ENCODE data around the gene EMX1. TPM values are rescaled to one million over a fixed set of nuclear protein-coding genes. Genes with fewer than 3 reads are reported as not detected.
A peak's percentile ranks its signal among the peaks of the same experiment; 100 is the strongest.

EMX1 gene
- total and polyA plus RNA-seq, 4 donors, result 0.28 to 0.43 (median 0.39) TPM; not detected in 1

DNA sequence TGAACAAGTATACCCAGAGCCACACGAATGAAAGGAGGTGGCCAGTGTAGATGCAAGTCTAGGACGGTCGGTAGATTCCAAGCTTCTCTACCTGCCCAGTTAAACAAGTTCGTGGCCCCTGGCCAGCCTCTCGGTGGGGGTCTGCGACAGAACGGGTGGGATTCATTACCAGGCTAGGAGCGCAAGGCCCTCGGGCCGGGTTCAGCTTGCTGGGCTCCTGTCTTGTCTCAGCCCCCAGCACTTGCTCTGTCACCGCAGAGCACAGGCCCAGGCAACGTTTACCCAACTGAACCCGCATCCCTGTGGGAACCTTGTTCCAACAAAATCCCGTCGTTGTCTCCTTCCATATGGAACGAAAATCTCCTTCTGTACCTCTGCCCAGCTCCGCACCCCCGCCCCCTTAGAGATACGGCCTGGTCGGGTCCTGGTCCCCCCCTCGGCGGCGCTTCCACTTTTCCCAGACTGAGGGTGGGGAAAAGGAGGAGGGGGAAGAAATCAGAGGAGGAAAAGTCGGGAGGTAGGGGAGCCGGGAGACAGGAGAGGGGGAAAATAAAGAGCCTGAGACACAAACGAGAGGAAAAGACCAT, 1.9 kb upstream of the EMX1 start:
- peaks cover 38% of the 10 kb centered on the region for H3K4me1 ChIP-seq (ENCODE audit: control insufficient read depth, insufficient read depth, low read length)
- no peak for DNase-seq (ENCODE audit: low read depth in 4 of 6, low spot score in 6 of 6)
- no peaks in the 10 kb centered on the region for H3K36me3 ChIP-seq (ENCODE audit: control insufficient read depth, insufficient read depth, low read length)
- H3K27ac ChIP-seq (ENCODE audit: low read depth, low read length), result no peak overlapping the region
- WGBS (ENCODE audit: insufficient coverage), result 2% methylated on average over 20 of the region's 26 CpGs
- peaks cover 90% of the 10 kb centered on the region for H3K27me3 ChIP-seq (ENCODE audit: control insufficient read depth, insufficient read depth, low read length)
- no peaks in the 10 kb centered on the region for H3K9me3 ChIP-seq (ENCODE audit: control insufficient read depth, insufficient read depth, low read length)
- no peak overlapping the region for H3K4me3 ChIP-seq (ENCODE audit: low read depth, low read length)

DNA sequence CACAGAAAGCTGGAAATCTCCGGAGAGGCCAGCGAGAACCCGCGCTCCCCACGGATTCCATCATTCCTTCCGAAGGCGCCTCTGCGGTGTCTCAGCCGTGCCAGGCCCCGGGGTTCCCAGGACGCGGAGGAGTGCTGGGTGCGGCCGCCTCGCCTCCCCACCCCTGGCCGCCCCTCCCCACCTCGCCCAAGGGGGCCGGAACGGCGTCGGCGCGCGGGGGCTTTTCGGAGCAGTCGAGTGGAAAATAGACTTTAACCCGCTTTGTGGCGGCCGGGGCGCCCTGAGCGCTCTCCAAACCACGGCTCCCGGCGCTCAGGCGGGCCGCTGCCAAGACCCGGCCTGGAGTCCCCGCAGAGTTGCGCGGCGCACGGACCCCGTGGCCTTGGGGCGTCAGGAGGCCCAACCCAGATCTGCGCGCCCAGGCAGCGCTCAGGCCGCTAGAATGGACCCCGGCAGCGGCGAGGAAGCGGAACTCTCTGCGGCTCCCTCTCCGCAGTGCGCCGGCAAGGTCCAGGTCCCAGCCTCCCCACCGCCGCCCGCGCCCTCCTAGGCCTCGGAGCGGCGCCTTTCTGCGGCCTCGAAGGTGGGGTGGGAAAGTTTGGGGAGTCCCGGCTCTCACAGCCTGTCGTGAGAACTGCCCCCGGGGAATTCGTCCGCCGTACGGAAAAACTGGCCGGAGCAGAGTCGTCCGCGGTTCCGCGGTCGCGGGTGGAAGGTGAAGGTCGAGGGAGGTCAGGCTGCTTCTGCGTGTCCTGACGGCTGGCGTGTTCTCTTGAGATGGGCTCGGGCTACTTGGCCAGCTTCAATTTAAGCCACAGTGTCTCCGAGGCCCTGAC, 1.2 kb upstream of the EMX1 start:
- WGBS (ENCODE audit: insufficient coverage), result under 1% methylated on average over 86 of the region's 86 CpGs
- Histone ChIP-seq H3K36me3 (ENCODE audit: control insufficient read depth, insufficient read depth, low read length) (no peaks in the 10 kb centered on the region), H3K27me3 (ENCODE audit: control insufficient read depth, insufficient read depth, low read length) (peaks cover 91% of the 10 kb centered on the region), H3K27ac (ENCODE audit: low read depth, low read length) (no peak overlapping the region), H3K4me1 (ENCODE audit: control insufficient read depth, insufficient read depth, low read length) (peaks cover 45% of the 10 kb centered on the region), H3K4me3 (ENCODE audit: low read depth, low read length) (no peak overlapping the region), H3K9me3 (ENCODE audit: control insufficient read depth, insufficient read depth, low read length) (no peaks in the 10 kb centered on the region)
- peak in 2 of 6 donors; percentile 25 to 91 for DNase-seq (ENCODE audit: low read depth in 4 of 6, low spot score in 6 of 6)

DNA sequence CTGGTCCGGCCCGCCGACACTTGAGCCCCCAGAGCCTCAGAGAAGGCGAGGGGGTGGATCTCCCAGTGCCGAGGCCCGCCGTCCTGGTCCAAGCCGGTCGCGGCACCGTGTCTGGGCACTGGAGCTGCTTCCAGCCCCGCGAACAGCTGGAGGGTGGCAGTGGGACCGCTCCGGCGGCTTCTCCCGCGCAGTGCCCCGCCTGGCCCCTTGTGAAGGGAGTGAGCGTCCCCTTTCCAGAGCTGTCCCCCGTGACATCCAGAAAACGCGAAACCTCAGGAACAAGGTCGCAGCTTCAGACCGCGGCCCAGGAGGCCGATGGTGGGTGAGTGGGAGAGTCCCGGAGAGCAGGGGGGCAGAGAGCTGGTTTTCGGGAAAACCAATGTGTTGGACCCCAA, 579 bp upstream of the EMX1 start:
- no peak overlapping the region for H3K4me3 ChIP-seq (ENCODE audit: low read depth, low read length)
- H3K27me3 ChIP-seq (ENCODE audit: control insufficient read depth, insufficient read depth, low read length), result peaks cover 91% of the 10 kb centered on the region
- H3K27ac ChIP-seq (ENCODE audit: low read depth, low read length), result no peak overlapping the region
- peaks cover 45% of the 10 kb centered on the region for H3K4me1 ChIP-seq (ENCODE audit: control insufficient read depth, insufficient read depth, low read length)
- H3K9me3 ChIP-seq (ENCODE audit: control insufficient read depth, insufficient read depth, low read length), result no peaks in the 10 kb centered on the region
- 1% methylated on average over 23 of the region's 29 CpGs for WGBS (ENCODE audit: insufficient coverage)
- H3K36me3 ChIP-seq (ENCODE audit: control insufficient read depth, insufficient read depth, low read length), result no peaks in the 10 kb centered on the region
- no peak for DNase-seq (ENCODE audit: low read depth in 4 of 6, low spot score in 6 of 6)

DNA sequence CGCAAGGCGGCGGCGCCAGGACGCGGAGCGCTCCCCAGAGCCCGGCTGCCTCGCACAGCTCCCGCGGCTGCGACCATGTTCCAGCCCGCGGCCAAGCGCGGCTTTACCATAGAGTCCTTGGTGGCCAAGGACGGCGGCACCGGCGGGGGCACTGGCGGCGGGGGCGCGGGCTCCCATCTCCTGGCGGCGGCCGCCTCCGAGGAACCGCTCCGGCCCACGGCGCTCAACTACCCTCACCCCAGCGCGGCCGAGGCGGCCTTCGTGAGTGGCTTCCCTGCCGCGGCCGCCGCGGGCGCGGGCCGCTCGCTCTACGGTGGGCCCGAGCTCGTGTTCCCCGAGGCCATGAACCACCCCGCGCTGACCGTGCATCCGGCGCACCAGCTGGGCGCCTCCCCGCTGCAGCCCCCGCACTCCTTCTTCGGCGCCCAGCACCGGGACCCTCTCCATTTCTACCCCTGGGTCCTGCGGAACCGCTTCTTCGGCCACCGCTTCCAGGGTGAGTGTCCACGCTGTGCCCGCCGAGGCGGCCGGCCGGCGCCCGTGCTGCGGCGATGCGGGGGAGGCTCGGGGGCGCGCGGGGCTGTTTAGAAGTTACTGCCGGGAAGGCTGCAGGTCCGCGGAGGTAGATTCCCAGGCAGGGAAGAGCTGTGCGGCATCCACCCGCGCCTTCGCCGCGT, 696 bp downstream of the EMX1 start:
- Histone ChIP-seq H3K4me3 (ENCODE audit: low read depth, low read length) (no peak overlapping the region), H3K4me1 (ENCODE audit: control insufficient read depth, insufficient read depth, low read length) (peaks cover 45% of the 10 kb centered on the region), H3K9me3 (ENCODE audit: control insufficient read depth, insufficient read depth, low read length) (no peaks in the 10 kb centered on the region), H3K27ac (ENCODE audit: low read depth, low read length) (no peak overlapping the region), H3K27me3 (ENCODE audit: control insufficient read depth, insufficient read depth, low read length) (peaks cover 93% of the 10 kb centered on the region), H3K36me3 (ENCODE audit: control insufficient read depth, insufficient read depth, low read length) (no peaks in the 10 kb centered on the region)
- DNase-seq (ENCODE audit: low read depth in 4 of 6, low spot score in 6 of 6), result peak in 1 of 6 donors; percentile 43
- under 1% methylated on average over 89 of the region's 89 CpGs for WGBS (ENCODE audit: insufficient coverage)

DNA sequence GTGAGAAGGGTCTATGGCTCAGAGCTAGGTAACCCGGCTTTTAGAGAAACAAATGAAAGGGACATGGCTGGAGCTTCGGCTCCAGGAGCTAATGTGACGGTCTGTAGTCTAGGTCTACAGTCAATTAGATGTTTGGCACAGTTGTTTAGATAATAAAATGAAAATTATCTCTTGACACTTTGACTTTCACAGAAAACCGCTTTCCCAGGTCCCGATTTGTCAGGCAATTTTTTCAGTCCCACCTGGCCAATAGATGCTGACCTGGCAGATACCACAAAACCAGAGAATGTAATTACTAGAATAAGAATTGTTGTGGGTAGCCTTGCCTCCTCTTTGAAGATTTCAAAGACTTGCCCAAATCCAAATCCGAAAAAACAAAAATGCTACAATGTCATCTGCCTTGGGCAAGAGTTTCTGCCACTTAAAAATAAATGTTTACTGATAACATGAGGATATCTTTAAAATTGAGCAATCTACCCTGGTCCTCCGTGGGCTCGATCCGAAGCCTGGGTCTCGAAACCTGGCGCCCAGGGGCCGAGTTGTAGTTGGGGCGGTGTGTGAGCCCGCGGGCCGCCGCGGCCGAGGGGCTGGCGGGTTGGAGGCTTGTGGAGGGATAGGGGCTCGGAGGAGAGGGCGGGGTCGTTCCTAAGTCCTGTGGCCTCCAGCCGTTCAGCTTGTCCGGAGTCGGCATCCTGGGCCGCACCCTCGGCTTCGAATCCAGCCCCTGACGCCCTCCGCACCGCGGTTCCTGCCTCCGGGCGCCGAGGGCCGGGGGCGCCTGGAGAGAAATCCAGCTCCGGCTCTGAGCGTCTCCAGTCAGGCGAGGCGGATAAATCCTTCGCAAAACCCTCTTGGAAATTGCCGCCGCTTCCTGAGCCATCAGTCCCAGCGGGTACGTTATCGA, 2.3 kb downstream of the EMX1 start:
- Histone ChIP-seq H3K27ac (ENCODE audit: low read depth, low read length) (no peak overlapping the region), H3K36me3 (ENCODE audit: control insufficient read depth, insufficient read depth, low read length) (no peaks in the 10 kb centered on the region), H3K9me3 (ENCODE audit: control insufficient read depth, insufficient read depth, low read length) (no peaks in the 10 kb centered on the region), H3K27me3 (ENCODE audit: control insufficient read depth, insufficient read depth, low read length) (peaks cover 93% of the 10 kb centered on the region), H3K4me3 (ENCODE audit: low read depth, low read length) (peak overlapping the region; percentile 0), H3K4me1 (ENCODE audit: control insufficient read depth, insufficient read depth, low read length) (peaks cover 57% of the 10 kb centered on the region)
- peak in 2 of 6 donors; percentile 32 to 61 for DNase-seq (ENCODE audit: low read depth in 4 of 6, low spot score in 6 of 6)
- 1% methylated on average over 44 of the region's 48 CpGs for WGBS (ENCODE audit: insufficient coverage)

DNA sequence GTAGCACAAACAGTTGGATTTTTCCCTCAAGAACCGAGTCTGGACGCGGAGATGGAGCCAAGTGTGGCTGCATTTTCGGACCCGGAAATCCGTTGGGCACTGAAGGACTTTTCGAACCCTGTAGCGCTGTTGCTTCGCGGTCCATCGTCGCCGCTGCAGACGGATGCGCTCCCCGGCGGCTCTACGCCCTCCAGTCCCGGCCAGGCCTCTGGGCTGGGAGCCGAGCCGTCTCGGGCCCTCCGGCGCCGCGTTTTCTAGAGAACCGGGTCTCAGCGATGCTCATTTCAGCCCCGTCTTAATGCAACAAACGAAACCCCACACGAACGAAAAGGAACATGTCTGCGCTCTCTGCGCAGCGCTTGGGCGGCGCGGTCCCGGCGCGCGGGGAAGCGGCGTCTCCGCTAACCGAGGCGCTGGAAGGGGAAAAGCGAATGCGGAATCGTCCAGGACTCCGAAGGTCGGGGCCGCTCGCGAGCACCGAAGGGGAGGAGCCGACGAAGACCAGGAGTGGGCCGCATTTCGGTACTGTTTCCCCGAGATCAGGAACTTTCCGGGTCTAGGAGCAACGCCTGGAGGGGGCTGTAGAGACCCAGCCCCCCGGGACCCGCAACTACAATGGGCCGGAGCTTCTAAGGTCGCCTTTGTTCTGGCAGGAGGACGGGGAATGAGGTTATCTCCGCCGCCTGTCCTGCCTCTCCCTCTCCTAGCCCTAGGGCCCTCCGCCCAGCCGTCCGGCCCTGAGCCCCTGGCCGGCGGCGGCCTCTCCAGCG, 3.2 kb downstream of the EMX1 start:
- under 1% methylated on average over 76 of the region's 77 CpGs for WGBS (ENCODE audit: insufficient coverage)
- H3K4me1 ChIP-seq (ENCODE audit: control insufficient read depth, insufficient read depth, low read length), result peaks cover 61% of the 10 kb centered on the region
- H3K27ac ChIP-seq (ENCODE audit: low read depth, low read length), result no peak overlapping the region
- peak overlapping the region; percentile 18 for H3K4me3 ChIP-seq (ENCODE audit: low read depth, low read length)
- DNase-seq (ENCODE audit: low read depth in 4 of 6, low spot score in 6 of 6), result peak in 3 of 6 donors; percentile 58 to 79 (median 75)
- peaks cover 93% of the 10 kb centered on the region for H3K27me3 ChIP-seq (ENCODE audit: control insufficient read depth, insufficient read depth, low read length)
- H3K9me3 ChIP-seq (ENCODE audit: control insufficient read depth, insufficient read depth, low read length), result no peaks in the 10 kb centered on the region
- no peaks in the 10 kb centered on the region for H3K36me3 ChIP-seq (ENCODE audit: control insufficient read depth, insufficient read depth, low read length)

DNA sequence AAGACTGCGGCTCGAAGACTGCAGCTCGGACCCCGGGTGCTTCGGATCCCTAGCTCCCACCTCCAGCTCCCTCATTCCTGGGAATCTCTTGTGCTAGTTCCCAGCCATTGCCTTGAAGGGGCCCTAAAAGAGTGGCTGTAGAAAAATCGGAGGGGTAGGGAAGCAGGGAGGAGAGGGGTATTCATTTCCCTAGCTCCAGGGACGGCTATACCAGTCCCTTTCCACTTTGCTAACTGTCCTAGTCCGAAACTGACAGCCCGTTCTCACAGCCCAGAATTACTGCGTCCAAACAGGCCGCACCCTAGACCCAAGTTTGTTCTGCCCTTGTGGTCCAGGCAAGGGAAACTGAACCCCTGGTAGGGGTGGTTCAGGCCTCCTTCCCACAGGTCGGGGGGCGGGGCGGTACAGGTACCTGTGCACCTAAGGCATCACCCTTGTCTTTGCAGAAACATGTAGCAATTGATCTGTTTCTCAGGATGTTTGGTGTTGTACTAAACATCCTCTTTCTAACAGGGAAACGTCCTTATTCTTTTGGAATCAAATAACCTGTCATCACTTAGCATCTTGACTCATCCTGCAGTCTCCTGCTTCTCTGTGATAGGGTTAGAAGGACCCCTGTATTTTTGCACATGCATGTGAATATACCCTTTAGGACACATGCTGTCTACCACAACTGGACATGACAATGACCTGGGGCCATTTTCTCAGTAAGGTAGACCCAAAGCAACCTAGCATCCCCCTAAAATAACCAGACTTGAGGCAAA, 4.0 kb downstream of the EMX1 start:
- Histone ChIP-seq H3K9me3 (ENCODE audit: control insufficient read depth, insufficient read depth, low read length) (no peaks in the 10 kb centered on the region), H3K27me3 (ENCODE audit: control insufficient read depth, insufficient read depth, low read length) (peaks cover 92% of the 10 kb centered on the region), H3K4me1 (ENCODE audit: control insufficient read depth, insufficient read depth, low read length) (peaks cover 55% of the 10 kb centered on the region), H3K36me3 (ENCODE audit: control insufficient read depth, insufficient read depth, low read length) (no peaks in the 10 kb centered on the region), H3K27ac (ENCODE audit: low read depth, low read length) (no peak overlapping the region), H3K4me3 (ENCODE audit: low read depth, low read length) (no peak overlapping the region)
- 33% methylated on average over 7 of the region's 15 CpGs for WGBS (ENCODE audit: insufficient coverage)
- DNase-seq (ENCODE audit: low read depth in 4 of 6, low spot score in 6 of 6), result no peak

DNA sequence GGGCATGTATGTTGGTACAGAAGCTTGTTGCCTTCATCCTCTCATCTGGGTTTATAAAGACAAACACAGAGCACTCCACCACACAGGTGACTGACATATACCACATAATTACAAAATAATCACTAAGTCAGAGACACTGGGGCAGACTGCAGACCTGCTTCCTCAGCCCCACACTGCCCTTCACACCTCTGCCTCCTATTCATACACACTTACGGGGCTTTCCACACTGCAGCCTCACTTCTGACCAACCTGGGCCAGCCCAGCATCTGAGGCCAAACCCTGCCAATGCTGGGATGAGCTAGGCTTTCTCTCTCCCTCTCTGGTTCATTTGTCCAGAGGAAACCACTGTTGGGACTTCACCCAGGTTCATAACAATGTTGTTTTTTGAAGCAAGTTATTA, 4.5 kb downstream of the EMX1 start:
- Histone ChIP-seq H3K27me3 (ENCODE audit: control insufficient read depth, insufficient read depth, low read length) (peaks cover 92% of the 10 kb centered on the region), H3K4me3 (ENCODE audit: low read depth, low read length) (no peak overlapping the region), H3K4me1 (ENCODE audit: control insufficient read depth, insufficient read depth, low read length) (peaks cover 49% of the 10 kb centered on the region)

More for the DNA sequence above, 4.5 kb downstream of the EMX1 start:
- DNase-seq (ENCODE audit: low read depth in 4 of 6, low spot score in 6 of 6), result no peak
- no peak overlapping the region for H3K27ac ChIP-seq (ENCODE audit: low read depth, low read length)
- WGBS (ENCODE audit: insufficient coverage), result 63% methylated on average over 1 of the region's 1 CpG
- H3K36me3 ChIP-seq (ENCODE audit: control insufficient read depth, insufficient read depth, low read length), result no peaks in the 10 kb centered on the region
- H3K9me3 ChIP-seq (ENCODE audit: control insufficient read depth, insufficient read depth, low read length), result no peaks in the 10 kb centered on the region

All from spinal cord (tissue), 10 donors.